ENCODE results near the gene HADHB. TPM values are rescaled to one million over a fixed set of nuclear protein-coding genes. Genes with fewer than 3 reads are reported as not detected.
A peak's percentile ranks its signal among the peaks of the same experiment; 100 is the strongest.

Gene HADHB
- total and polyA plus RNA-seq, 2 of the 13 experiments (the other 11 are each of a cell fraction or from before 2014, with no cell fraction given), result 112 to 238 TPM

DNA sequence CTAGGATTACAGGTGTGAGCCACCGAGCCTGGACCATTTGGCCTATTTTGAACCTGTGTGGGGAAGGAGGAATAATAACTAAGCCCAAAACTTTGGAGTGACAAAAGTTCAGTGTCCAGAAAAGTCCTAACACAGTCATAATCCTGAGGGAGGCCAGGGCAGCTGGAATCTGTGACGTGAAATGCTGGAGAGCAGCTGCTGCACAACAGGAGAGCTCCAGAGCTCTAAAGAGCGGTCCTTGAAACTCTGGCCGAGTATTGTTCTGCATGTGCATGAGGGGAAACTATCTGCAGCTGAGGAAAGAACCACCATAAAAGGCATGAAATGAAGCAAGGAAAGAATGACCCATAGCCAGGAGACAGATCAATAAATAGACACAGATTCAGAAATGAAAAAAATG lies 28.2 kb upstream of the HADHB start (continued):
- TF ChIP-seq, protein P1, sequence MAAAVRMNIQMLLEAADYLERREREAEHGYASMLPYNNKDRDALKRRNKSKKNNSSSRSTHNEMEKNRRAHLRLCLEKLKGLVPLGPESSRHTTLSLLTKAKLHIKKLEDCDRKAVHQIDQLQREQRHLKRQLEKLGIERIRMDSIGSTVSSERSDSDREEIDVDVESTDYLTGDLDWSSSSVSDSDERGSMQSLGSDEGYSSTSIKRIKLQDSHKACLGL (CRISPR knock-in tag; IDR thresholded peaks at IDR 0.05), result no peak
- TF ChIP-seq, protein P2, sequence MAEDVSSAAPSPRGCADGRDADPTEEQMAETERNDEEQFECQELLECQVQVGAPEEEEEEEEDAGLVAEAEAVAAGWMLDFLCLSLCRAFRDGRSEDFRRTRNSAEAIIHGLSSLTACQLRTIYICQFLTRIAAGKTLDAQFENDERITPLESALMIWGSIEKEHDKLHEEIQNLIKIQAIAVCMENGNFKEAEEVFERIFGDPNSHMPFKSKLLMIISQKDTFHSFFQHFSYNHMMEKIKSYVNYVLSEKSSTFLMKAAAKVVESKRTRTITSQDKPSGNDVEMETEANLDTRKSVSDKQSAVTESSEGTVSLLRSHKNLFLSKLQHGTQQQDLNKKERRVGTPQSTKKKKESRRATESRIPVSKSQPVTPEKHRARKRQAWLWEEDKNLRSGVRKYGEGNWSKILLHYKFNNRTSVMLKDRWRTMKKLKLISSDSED (CRISPR knock-in tag; IDR thresholded peaks at IDR 0.05), result no peak
- TF ChIP-seq ZNF317 (CRISPR knock-in tag; IDR thresholded peaks at IDR 0.05), result no peak
- no peak for TF ChIP-seq SAFB2 (CRISPR knock-in tag; IDR thresholded peaks at IDR 0.05; ENCODE audit: borderline replicate concordance, low read depth)
- no peak for TF ChIP-seq MEF2D (CRISPR knock-in tag; IDR thresholded peaks at IDR 0.05)
- TF ChIP-seq U2AF2 (IDR thresholded peaks at IDR 0.05; ENCODE audit: low read depth, low read length), result no peak

DNA sequence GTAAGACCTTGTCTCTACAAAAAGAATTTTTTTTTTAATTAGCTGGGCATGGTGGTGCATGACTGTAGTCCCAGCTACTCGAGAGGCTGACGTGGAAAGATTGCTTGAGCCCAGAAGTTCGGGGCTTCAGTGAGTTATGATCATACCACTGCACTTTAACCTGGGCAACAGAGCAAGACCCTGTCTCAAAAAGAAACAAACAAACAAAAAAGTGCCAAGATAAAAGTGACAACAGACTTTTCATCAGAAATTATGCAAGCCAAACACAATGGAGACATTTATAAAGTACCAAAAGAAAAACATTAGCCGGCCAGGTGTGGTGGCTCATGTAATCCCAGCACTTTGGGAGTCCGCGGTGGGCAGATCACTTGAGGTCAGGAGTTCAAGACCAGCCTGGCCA lies 27.0 kb upstream of the HADHB start:
- intact Hi-C loops (cut with micrococcal nuclease; ENCODE audit: unreplicated experiment), result no loop called here
- WGBS (ENCODE audit: low lambda C conversion rate), result 79% methylated on average over 6 of the region's 6 CpGs
- in situ Hi-C loops (cut with HindIII; ENCODE audit: extremely low pct_ligation_motif_present, low pct_unique_long_range_greater_than_20kb), result no loop called here
- FAIRE-seq, result no peak
- Histone ChIP-seq H4K20me1 (ENCODE audit: insufficient read depth, low read length) (no peaks in the 10 kb centered on the region), H3K79me2 (ENCODE audit: insufficient read depth, low read length) (no peaks in the 10 kb centered on the region), H3K4me1 (ENCODE audit: insufficient read depth, low read length) (no peaks in the 10 kb centered on the region), H2AFZ (ENCODE audit: low read length) (no peak overlapping the region), H3K36me3 (replicated peaks in 1 of 2; ENCODE audit: control insufficient read depth in 1 of 2, insufficient read depth in 2 of 2, low read length in 2 of 2) (peaks cover 20 to 88% of the 10 kb centered on the region in 2 experiments), H3K27me3 (ENCODE audit: control insufficient read depth in 1 of 2, insufficient read depth in 2 of 2, low read length in 2 of 2) (no peaks in the 10 kb centered on the region), H3K4me3 (replicated peaks in 1 of 3; ENCODE audit: insufficient read depth in 1 of 3, low read depth in 2 of 3, low read length in 3 of 3) (no peak overlapping the region), H3K9me3 (ENCODE audit: low read length) (no peaks in the 10 kb centered on the region), H3K4me2 (ENCODE audit: low read depth, low read length) (no peak overlapping the region), H3K27ac (ENCODE audit: extremely low read length, insufficient read depth, low read length) (no peak overlapping the region), H3K9ac (ENCODE audit: insufficient read depth, low read depth, low read length) (no peak overlapping the region)
- POLR2A ChIA-PET, result no interaction called here
- BruUV-seq (replicated peaks), result no TSS peak
- no peak for DNase-seq (ENCODE audit: low spot score)
- no peak for ATAC-seq
- CTCF ChIA-PET (ENCODE audit: low intra/inter-chr PET ratio, low total read pairs), result no interaction called here
- TF ChIP-seq ZNF761 (CRISPR knock-in tag; conservative IDR thresholded peaks at IDR 0.05) (no peak), EEA1 (CRISPR knock-in tag; IDR thresholded peaks at IDR 0.05; ENCODE audit: borderline replicate concordance) (no peak), ZNF615 (CRISPR knock-in tag; IDR thresholded peaks at IDR 0.05; ENCODE audit: borderline replicate concordance) (no peak), ZNF121 (CRISPR knock-in tag; IDR thresholded peaks at IDR 0.05) (0 out of 2 replicates have a peak, but pooled peaks have one; percentile 16), POLR2AphosphoS2 (IDR thresholded peaks at IDR 0.05; ENCODE audit: low read depth, low read length) (no peak), ZNF317 (CRISPR knock-in tag; IDR thresholded peaks at IDR 0.05) (peak; percentile 99), ZNF878 (CRISPR knock-in tag; IDR thresholded peaks at IDR 0.05) (no peak), SETDB1 (CRISPR knock-in tag; IDR thresholded peaks at IDR 0.05; ENCODE audit: borderline replicate concordance) (no peak)
- TF ChIP-seq, protein P3, sequence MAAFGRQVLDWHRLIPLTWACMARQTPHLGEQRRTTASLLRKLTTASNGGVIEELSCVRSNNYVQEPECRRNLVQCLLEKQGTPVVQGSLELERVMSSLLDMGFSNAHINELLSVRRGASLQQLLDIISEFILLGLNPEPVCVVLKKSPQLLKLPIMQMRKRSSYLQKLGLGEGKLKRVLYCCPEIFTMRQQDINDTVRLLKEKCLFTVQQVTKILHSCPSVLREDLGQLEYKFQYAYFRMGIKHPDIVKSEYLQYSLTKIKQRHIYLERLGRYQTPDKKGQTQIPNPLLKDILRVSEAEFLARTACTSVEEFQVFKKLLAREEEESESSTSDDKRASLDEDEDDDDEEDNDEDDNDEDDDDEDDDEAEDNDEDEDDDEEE (CRISPR knock-in tag; IDR thresholded peaks at IDR 0.05), result no peak
